VCaP (cell line): ENCODE data around the gene UBAC1.

Experiments
- H3K27ac ChIP-seq: fragments of 450-650 bp; 2 replicates; pipeline ENCODE4 v1.5.1; 2017
- CTCF ChIP-seq: fragments of 450-650 bp; conservative IDR thresholded peaks from 2 replicates; pipeline ENCODE4 v1.5.1; 2017; ENCODE audit warnings: mild to moderate bottlenecking, moderate library complexity

UBAC1 gene

GRCh38 chr9:135987838-135988404 lies 26.7 kb upstream of the UBAC1 start:
- TF ChIP-seq CTCF = no peak
- no peak overlapping the region for H3K27ac ChIP-seq

GRCh38 chr9:135986605-135987004 lies 25.4 kb upstream of the UBAC1 start:
- TF ChIP-seq CTCF = no peak
- no peak overlapping the region for H3K27ac ChIP-seq

GRCh38 chr9:135985889-135986288 lies 24.7 kb upstream of the UBAC1 start:
- H3K27ac ChIP-seq = no peak overlapping the region
- TF ChIP-seq CTCF = no peak

GRCh38 chr9:135985459-135985774 lies 24.2 kb upstream of the UBAC1 start:
- TF ChIP-seq CTCF = no peak
- H3K27ac ChIP-seq = no peak overlapping the region

- TF ChIP-seq CTCF = no peak
- peak overlapping the region; percentile 41 for H3K27ac ChIP-seq
These were observed 23.0 kb upstream of the UBAC1 start for GRCh38 chr9:135984072-135984710.

GRCh38 chr9:135983208-135984071 lies 22.3 kb upstream of the UBAC1 start:
- peak overlapping the region; percentile 41 for H3K27ac ChIP-seq
- no peak for TF ChIP-seq CTCF

GRCh38 chr9:135982499-135983207 lies 21.5 kb upstream of the UBAC1 start:
- H3K27ac ChIP-seq = peak overlapping the region; percentile 41; the same call in 1 of the 2 replicates

More at GRCh38 chr9:135982499-135983207, 21.5 kb upstream of the UBAC1 start:
- TF ChIP-seq CTCF = no peak
